ENCODE data around the gene P3H4.
"Not testable (repeated sequence)": the region's sequence is repeated elsewhere in the genome, so short reads cannot be mapped to it uniquely, and the experiment has no call there.

Gene P3H4

GRCh38 chr17:41811549-41812380 lies at the start of gene P3H4:
TSS of gene P3H4 (minus strand) at chr17:41811949. CDS start at chr17:41811915, 34 bp downstream.
- in situ Hi-C loops (cut with MboI; ENCODE audit: low sequenced_read_pairs, unreplicated experiment), result no loop called here
- peak; percentile 80 for TF ChIP-seq CTCF (IDR thresholded peaks at IDR 0.05; ENCODE audit: borderline replicate concordance, control extremely low read depth, extremely low read depth, insufficient read depth, missing control alignments)
- DNase-seq (ENCODE audit: low spot score), result peak; percentile 87

- in situ Hi-C loops (cut with MboI; ENCODE audit: low sequenced_read_pairs, unreplicated experiment), result no loop called here
- no peak for TF ChIP-seq CTCF (IDR thresholded peaks at IDR 0.05; ENCODE audit: borderline replicate concordance, control extremely low read depth, extremely low read depth, insufficient read depth, missing control alignments)
- no peak for DNase-seq (ENCODE audit: low spot score)
Measured at GRCh38 chr17:41860254-41860931, 48.6 kb upstream of the P3H4 start.

- DNase-seq (ENCODE audit: low spot score); in situ Hi-C loops (cut with MboI; ENCODE audit: low sequenced_read_pairs, unreplicated experiment): not testable (repeated sequence)
Measured at GRCh38 chr17:41851382-41851781, 39.6 kb upstream of the P3H4 start.

GRCh38 chr17:41849251-41849990 lies 37.7 kb upstream of the P3H4 start:
- no peak for TF ChIP-seq CTCF (IDR thresholded peaks at IDR 0.05; ENCODE audit: borderline replicate concordance, control extremely low read depth, extremely low read depth, insufficient read depth, missing control alignments)
- no peak for DNase-seq (ENCODE audit: low spot score)
- in situ Hi-C loops (cut with MboI; ENCODE audit: low sequenced_read_pairs, unreplicated experiment), result no loop called here

- TF ChIP-seq CTCF (IDR thresholded peaks at IDR 0.05; ENCODE audit: borderline replicate concordance, control extremely low read depth, extremely low read depth, insufficient read depth, missing control alignments), result no peak
- in situ Hi-C loops (cut with MboI; ENCODE audit: low sequenced_read_pairs, unreplicated experiment), result no loop called here
- no peak for DNase-seq (ENCODE audit: low spot score)
Measured at GRCh38 chr17:41848788-41849187, 37.0 kb upstream of the P3H4 start.

GRCh38 chr17:41844971-41845370 lies 33.2 kb upstream of the P3H4 start:
- DNase-seq (ENCODE audit: low spot score), result no peak
- in situ Hi-C loops (cut with MboI; ENCODE audit: low sequenced_read_pairs, unreplicated experiment), result no loop called here
- no peak for TF ChIP-seq CTCF (IDR thresholded peaks at IDR 0.05; ENCODE audit: borderline replicate concordance, control extremely low read depth, extremely low read depth, insufficient read depth, missing control alignments)

- in situ Hi-C loops (cut with MboI; ENCODE audit: low sequenced_read_pairs, unreplicated experiment), result not testable (repeated sequence)
Measured at GRCh38 chr17:41840781-41841180, 29.0 kb upstream of the P3H4 start.

GRCh38 chr17:41839448-41839847 lies 27.7 kb upstream of the P3H4 start:
- in situ Hi-C loops (cut with MboI; ENCODE audit: low sequenced_read_pairs, unreplicated experiment); DNase-seq (ENCODE audit: low spot score): not testable (repeated sequence)

More at GRCh38 chr17:41840781-41841180, 29.0 kb upstream of the P3H4 start:
- not testable (repeated sequence) for DNase-seq (ENCODE audit: low spot score)

All from GM13976 (cell line).